NK-92 (cell line): ENCODE results near the gene PRKAR1B.

ENCODE experiments used
- DNase-seq: peaks from one replicate; lab custom pipeline; 2025; ENCODE audit not compliant: unreplicated experiment; lab: John Stamatoyannopoulos, UW

The PRKAR1B gene

GRCh38 chr7:725223-726005, 1.7 kb downstream of the PRKAR1B start:
- no peak for DNase-seq

DNA sequence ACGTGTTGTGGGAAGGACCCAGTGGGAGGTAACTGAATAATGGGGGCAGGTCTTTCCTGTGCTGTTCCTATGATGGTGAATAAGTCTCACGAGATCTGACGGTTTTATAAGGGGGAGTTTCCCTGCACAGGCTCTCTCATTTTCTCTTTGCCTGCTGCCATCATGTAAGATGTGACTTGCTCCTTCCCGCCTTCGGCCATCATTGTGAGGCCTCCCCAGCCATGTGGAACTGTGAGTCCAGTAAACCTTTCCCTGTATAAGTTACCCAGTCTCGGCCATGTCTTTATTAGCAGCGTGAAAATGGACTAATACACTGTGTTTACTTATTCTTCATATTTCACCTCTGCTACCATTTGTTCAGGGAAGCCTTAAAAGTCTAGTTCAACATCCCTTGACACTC, 2.8 kb downstream of the PRKAR1B start:
- DNase-seq = no peak

DNA sequence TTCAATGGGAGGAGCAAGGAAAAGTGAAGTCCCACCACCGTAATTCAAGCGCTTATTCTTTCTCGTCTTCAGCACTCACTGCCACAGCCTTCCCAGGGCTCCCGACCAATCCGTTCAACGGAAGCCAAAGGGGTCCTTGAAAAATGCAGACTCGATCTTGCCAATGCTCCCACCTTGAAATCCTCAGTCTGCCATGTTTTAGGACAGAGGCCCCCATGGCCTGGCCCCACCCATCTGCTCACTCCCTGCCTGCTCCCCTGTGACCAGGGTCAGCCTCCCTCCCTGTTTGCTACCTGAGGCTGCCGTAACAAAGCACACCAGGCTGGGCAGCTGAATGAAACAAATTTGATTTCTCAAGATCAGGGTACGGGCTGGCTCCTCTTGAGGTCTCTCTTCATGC, 3.5 kb downstream of the PRKAR1B start:
- no peak for DNase-seq

- DNase-seq = no peak
These were observed 5.3 kb downstream of the PRKAR1B start for GRCh38 chr7:721619-722248.

GRCh38 chr7:716636-717035, 10.4 kb downstream of the PRKAR1B start:
- no peak for DNase-seq

- no peak for DNase-seq
These were observed 10.9 kb downstream of the PRKAR1B start for GRCh38 chr7:716222-716621.

DNA sequence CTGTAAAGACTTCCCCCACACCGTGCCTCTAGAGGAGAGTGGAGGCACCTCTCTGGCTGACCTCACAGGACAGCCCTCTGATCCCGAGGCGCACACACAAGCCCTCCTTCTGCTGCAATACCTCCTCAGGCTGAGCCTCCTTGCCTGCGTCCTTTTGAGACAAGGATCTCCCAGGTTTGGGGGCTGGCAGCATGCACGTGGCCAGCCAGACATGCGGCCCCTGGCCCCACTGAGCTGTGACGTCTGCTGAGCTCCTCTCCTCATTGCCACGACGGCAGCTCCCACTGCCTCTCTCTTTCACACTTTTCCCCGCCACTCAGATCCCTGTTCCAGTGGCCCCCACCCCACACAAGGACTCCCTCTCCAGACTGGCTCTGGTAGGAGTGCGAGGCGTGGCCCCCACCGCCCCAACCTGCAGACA, 12.8 kb downstream of the PRKAR1B start:
- DNase-seq = no peak

- no peak for DNase-seq
These were observed 13.4 kb downstream of the PRKAR1B start for GRCh38 chr7:713488-714230.

- DNase-seq = no peak
These were observed 14.0 kb downstream of the PRKAR1B start for GRCh38 chr7:713139-713457.

DNA sequence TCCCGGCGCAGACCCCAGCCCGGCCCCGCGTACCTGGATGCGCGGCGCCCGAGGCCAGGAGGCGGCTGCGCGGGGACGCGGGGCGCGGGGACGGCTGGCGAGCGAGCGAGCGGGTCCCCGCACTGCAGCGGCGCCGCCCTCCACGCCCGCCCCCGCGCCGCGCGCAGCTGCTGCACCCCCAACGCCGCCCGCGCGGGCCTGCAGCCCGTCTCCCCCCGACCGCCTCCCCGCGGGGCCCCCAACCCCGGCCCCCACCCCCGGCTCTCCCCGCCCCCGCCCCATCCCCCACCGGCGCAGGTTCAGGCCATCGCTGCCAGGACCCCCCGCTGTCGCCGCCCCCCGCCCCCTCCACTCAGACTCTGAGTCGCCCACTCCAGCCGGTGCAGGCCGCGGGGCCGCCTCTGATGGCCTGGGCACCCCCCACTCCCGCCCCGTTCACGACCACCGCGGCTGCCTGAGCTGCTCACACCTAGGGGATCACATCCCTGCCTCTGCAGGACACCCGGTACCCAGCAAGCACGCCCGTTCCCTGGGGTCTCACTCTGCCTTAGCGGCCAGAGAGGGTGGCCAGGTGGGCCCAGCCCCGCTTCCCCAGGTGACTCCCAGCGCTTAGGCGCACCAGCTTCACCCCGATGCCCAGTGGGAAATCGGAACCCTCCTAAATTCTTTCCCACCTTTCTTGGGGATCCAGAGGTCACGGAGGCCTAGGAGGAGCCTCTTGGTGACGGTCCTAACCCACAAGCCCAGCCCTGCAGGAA, 14.5 kb downstream of the PRKAR1B start:
- no peak for DNase-seq

DNA sequence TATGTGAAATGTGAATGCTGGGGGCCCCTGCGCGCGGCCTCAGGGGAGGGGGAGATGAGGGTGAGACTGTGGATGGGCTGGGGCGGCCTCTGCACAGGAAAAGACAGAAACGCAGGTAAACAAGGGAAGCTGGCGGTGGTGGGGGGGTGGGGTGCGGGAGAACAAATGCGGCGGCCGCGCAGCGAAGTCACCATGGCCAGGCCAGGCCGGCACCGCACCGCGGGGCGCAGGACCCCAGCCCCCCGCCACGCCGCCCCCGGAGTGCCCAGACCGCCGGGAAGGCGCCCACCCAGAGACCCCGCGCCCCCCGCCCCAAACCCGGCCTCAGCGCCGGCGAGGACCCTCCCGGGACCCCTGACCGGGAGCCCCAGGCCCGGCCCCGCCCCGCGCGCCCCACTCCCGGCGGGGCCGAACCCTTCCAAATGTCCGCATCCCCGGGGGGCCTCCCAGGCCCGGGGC, 15.1 kb downstream of the PRKAR1B start:
- no peak for DNase-seq

DNA sequence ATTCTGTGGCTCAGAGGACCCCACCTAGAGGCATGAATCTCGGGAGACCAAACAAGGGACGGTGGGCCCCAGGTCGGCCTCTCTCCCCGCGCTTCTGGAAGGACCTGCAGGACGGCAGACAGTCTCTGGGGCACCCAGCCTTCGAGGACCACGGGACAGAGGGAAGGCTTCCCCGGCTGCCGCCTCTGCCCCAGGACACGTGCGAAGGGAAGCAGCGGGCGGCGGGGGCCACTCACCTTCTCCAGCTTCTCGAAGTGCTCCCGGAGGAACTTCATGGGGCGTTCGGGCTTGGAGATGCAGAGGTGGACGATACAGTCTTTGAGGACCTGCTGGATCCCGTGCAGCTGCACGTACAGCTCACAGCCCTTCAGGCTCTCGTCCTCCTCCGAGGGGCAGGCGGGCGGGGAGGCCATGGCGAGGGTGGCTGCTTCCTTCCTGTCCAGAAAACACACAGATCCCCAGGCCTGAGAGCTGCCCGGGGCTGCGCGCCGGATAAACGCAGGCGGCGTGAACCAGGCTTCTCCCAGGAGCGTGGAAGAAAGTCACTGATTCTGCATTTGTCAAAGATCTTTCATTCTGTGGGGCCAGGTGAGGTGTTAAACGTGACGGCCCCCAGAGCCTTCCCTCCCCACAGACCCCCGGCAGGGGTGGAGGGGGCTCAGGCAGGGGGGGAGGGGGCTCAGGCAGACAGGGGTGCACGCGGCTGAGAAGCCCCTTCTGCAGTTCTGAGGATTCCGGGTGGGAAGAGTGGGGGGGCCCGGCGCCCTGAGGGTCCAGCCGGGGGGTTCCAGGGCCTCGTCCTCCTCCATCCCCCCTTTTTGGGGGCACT, 15.8 kb downstream of the PRKAR1B start:
- DNase-seq = no peak

- no peak for DNase-seq
These were observed 16.9 kb downstream of the PRKAR1B start for GRCh38 chr7:710161-710560.

- no peak for DNase-seq
These were observed 19.6 kb downstream of the PRKAR1B start for GRCh38 chr7:707296-708000.

- no peak for DNase-seq
These were observed 20.4 kb downstream of the PRKAR1B start for GRCh38 chr7:706721-707120.

DNA sequence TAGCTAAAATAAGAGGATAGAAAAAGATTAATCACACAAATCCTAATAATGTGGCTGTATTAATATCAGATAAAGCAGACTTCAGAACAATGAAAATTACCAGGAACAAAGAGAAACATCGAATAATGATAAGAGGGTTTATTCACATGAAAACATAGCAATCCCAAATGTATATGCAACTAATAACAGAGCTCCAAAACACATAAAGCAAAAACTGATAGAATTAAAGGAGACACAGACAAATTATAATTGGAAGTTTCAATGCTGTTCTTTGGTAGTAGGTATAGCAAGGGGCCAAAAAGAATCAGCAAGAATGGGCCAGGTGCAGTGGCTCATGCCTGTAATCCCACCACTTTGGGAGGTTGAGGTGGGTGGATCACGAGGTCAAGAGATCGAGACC, 24.0 kb downstream of the PRKAR1B start:
- DNase-seq = no peak

GRCh38 chr7:701086-701671, 25.9 kb downstream of the PRKAR1B start:
- no peak for DNase-seq

DNA sequence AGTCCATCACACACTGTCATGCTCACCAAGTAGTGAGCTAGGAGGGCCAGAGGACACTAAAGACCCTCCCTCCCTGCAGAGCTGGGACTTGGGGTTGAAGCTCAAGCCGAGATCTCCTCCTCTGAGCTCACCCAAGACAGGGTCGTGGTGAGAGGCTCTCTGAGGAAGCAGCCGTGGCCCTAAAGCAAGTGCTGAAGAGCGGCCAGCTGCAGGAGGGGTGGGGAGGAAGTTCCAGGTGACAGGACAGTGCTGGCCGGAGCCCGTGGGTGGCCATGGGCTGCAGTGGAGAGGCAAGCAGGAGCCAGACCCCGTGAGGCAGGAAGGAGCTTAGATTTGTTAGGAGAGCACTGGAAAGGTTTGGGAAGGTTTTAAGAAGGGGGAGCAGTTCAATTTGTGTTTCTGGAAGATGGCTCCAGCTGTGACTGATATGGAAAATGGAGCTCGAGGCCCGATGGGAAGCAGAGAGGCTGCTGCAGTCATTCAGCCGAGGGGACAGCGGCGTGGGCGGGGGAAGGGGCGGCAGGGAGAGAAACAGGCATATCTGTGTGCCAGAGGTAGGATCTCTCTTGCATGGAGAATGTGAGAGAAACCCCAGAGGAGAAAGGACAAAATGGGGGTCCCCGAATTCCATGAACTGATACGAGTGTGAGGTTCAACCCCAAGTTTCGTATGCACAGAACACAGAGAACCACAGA, 27.5 kb downstream of the PRKAR1B start:
- no peak for DNase-seq
